D721Med (cell line): Measurements from ENCODE around the gene ZNF518A.
A peak's percentile ranks its signal among the peaks of the same experiment; 100 is the strongest.

Source experiments
- DNase-seq: peaks from one replicate; pipeline ENCODE4 v3.0.0; 2011; ENCODE audit warnings: low spot score; ENCODE audit not compliant: insufficient read length
- FAIRE-seq: peaks from 2 replicates; lab custom pipeline; 2011; peaks lifted over from hg19 to GRCh38; lab: Jason Lieb, UNC
- TF ChIP-seq, protein P1 (sequence below): IDR thresholded peaks from 2 replicates; pipeline ENCODE4 v1.5.1; 2012; ENCODE audit warnings: mild to moderate bottlenecking, control low read depth; ENCODE audit not compliant: insufficient read depth; ENCODE audit errors: missing control alignments

ZNF518A gene

DNA sequence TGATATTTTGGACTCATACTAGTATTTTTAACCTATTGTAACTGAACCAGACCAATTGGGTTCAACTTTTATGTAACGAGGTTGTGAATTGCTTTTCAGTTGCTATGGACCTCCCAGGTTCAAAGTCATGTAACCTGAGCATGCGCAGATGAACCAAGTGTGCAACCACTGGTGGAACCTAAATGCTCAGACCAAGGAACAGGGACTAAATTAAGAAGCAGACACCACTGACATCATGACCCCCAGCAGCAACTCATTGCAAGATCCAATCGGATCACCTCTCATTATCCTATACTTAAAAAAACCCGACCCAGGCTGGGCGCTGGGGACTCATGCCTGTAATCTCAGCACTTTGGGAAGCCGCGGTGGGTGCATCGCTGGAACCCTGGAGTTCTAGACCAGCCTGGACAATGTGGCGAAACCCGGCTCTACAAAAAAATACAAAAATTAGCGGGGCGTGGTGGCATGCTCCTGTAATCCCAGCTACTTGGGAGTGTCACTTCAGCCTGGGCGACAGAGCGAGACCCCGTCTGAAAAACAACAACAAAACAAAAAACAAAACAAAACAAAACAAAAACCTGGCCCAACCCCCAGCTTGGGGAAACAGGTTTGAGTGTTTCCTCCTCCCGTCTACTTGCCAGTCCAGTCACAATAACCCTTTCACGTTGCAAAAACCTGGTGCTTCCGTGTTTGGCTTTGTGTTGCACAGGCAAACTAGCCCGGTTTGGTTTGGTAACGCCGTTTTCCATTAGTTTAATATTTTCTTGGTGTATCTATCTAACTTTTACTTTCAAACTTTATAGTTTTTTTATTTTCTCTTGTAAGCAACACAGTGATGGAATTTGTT, 11.3 kb upstream of the ZNF518A start:
- TF ChIP-seq, protein P1, sequence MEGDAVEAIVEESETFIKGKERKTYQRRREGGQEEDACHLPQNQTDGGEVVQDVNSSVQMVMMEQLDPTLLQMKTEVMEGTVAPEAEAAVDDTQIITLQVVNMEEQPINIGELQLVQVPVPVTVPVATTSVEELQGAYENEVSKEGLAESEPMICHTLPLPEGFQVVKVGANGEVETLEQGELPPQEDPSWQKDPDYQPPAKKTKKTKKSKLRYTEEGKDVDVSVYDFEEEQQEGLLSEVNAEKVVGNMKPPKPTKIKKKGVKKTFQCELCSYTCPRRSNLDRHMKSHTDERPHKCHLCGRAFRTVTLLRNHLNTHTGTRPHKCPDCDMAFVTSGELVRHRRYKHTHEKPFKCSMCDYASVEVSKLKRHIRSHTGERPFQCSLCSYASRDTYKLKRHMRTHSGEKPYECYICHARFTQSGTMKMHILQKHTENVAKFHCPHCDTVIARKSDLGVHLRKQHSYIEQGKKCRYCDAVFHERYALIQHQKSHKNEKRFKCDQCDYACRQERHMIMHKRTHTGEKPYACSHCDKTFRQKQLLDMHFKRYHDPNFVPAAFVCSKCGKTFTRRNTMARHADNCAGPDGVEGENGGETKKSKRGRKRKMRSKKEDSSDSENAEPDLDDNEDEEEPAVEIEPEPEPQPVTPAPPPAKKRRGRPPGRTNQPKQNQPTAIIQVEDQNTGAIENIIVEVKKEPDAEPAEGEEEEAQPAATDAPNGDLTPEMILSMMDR: no peak
- FAIRE-seq (no peak), DNase-seq (no peak)

GRCh38 chr10:96122824-96123223, 7.3 kb upstream of the ZNF518A start:
- no peak for FAIRE-seq

GRCh38 chr10:96124230-96125141, 5.6 kb upstream of the ZNF518A start:
- TF ChIP-seq, protein P1: no peak
- DNase-seq: no peak
- no peak for FAIRE-seq

More at GRCh38 chr10:96122824-96123223, 7.3 kb upstream of the ZNF518A start:
- DNase-seq: no peak
- TF ChIP-seq, protein P1: no peak

- TF ChIP-seq, protein P1: no peak
- FAIRE-seq (no peak), DNase-seq (no peak)
Measured at GRCh38 chr10:96125142-96125515, 5.0 kb upstream of the ZNF518A start.

DNA sequence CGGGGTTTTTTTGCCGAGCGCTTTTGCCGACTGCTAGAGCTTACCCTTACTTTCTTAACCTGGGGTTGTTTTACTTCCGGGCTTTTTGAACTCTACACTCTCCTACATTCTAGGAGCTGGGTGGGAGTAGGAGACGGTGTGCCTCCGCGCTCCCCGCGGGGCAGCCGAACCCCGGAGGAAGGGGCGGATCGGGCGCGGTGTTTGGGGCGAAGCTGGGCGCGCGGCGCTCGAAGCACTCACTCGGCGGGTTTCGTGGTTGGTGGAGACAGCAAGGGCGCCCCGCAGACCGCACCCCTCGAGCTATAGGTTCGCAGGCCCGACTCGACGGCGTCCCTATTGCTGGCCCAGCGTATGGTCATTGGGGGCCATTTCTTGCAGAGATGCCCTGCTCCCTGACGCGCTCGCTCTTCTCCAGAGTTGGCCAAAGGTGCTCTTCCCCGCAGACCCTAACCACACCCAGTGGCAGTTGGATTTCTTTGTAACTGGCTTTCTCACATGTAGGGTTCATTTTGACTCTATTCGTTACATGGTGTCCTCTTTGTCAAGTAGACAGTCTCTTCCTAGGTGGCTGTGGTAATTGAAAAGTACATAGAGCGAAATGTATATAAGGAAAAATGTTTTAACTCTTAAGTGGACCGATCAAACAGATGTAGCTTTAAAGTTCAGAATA, 364 bp downstream of the ZNF518A start:
- DNase-seq (peak; percentile 33), FAIRE-seq (no peak)
- TF ChIP-seq, protein P1: no peak

- no peak for DNase-seq
- TF ChIP-seq, protein P1: no peak
- no peak for FAIRE-seq
Measured at GRCh38 chr10:96131621-96132020, 1.5 kb downstream of the ZNF518A start.
